Measurements from ENCODE around the gene MLST8.

MLST8 gene

GRCh38 chr16:2172688-2173335 is 32.4 kb upstream of the MLST8 start:
- FAIRE-seq: no peak

GRCh38 chr16:2173366-2173765 is 31.9 kb upstream of the MLST8 start:
- DNase-seq (ENCODE audit: insufficient read length, low spot score): no peak
- no peak for FAIRE-seq

More at GRCh38 chr16:2172688-2173335, 32.4 kb upstream of the MLST8 start:
- no peak for DNase-seq (ENCODE audit: insufficient read length, low spot score)

- FAIRE-seq (no peak), DNase-seq (ENCODE audit: insufficient read length, low spot score) (no peak)
These were observed 31.3 kb upstream of the MLST8 start for GRCh38 chr16:2173916-2174315.

- no peak for FAIRE-seq
- DNase-seq (ENCODE audit: insufficient read length, low spot score): no peak
These were observed 30.7 kb upstream of the MLST8 start for GRCh38 chr16:2174396-2175131.

- no peak for DNase-seq (ENCODE audit: insufficient read length, low spot score)
- FAIRE-seq: no peak
These were observed 29.8 kb upstream of the MLST8 start for GRCh38 chr16:2175454-2175853.

GRCh38 chr16:2176047-2176446 is 29.2 kb upstream of the MLST8 start:
- DNase-seq (ENCODE audit: insufficient read length, low spot score): no peak
- FAIRE-seq: no peak

- DNase-seq (ENCODE audit: insufficient read length, low spot score): no peak
- FAIRE-seq: no peak
These were observed 28.2 kb upstream of the MLST8 start for GRCh38 chr16:2177101-2177500.

DNA sequence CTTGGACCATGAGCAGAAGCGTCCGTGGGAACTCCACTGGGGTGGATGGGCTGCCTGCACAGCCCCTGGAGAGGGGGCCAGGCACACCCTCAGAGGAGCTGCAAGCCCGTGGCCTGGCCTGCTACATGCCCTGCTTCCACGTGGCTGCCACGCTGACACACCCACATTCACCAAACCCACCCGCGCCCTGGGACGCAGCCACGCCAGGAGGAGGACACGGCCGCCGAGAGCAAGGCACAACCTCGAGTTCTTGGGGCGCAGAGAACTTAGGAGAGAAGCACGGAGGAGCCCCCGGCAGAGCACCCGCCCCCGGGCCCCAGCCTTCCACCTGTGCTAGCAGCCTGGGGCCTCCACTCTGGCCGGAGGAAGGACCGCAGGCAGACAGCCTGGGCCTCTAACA is 27.7 kb upstream of the MLST8 start:
- FAIRE-seq (no peak), DNase-seq (ENCODE audit: insufficient read length, low spot score) (no peak)

DNA sequence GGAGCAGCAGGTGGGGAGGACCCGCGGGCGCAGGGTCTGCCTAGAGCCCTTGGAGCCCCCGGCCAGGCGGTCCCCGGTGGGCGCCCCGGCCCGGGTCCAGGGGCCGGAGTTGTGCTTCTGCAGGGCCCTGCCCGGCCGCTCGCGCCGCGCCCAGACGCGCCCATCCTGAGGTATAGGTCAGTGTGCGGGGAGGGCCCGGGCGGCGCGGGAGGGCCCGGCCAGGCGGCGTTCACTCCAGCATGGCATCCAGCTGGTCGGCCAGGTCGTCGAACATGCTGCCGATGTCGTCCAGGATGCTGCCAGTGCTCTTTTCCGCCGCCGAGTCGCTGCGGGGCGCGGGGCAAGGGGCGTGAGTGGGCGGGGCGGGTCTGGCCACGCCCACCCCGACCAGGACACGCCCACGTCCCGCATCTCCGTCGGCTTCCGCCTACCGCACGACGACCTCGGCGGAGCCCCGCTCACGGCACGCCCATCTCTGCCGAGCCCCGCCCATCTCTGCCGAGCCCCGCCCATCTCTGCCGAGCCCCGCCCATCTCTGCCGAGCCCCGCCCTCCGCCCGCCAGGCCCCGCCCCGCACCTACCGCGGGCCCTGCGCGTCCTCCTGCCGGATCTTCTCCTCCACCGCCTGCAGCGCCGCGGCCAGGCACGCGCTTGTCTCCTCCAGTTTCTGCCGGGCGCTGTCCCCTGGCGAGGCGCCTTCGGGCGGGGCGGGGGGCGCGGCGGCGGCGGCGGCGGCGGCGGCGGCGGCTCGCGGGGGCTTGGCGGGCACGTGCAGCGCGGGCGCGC is 26.7 kb upstream of the MLST8 start:
- no peak for FAIRE-seq
- no peak for DNase-seq (ENCODE audit: insufficient read length, low spot score)

GRCh38 chr16:2179107-2179501 is 26.1 kb upstream of the MLST8 start:
- FAIRE-seq (no peak), DNase-seq (ENCODE audit: insufficient read length, low spot score) (no peak)

GRCh38 chr16:2179576-2179975 is 25.7 kb upstream of the MLST8 start:
- DNase-seq (ENCODE audit: insufficient read length, low spot score) (no peak), FAIRE-seq (no peak)

- DNase-seq (ENCODE audit: insufficient read length, low spot score): no peak
- no peak for FAIRE-seq
These were observed 24.8 kb upstream of the MLST8 start for GRCh38 chr16:2180461-2180860.

GRCh38 chr16:2180962-2181923 is 24.0 kb upstream of the MLST8 start:
- FAIRE-seq: no peak
- DNase-seq (ENCODE audit: insufficient read length, low spot score): no peak

DNA sequence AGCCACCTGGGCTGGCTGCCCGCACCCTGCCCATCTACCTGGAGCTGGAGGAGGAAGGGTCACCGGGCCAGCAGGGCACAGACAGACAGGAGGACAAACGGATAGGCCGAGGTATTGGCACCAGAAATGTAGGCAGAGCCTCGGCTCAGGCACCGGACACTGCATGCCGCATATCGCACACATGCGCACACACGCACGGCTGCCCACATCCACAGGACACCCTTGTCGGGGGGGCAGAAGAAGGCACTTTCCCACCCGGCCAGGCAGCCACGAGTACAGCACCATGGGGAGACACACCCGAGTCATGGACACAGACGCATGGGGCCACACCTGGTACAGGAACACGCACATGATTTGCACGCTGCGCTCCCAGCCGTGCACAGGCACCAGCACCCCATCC is 23.3 kb upstream of the MLST8 start:
- DNase-seq (ENCODE audit: insufficient read length, low spot score) (no peak), FAIRE-seq (no peak)

DNA sequence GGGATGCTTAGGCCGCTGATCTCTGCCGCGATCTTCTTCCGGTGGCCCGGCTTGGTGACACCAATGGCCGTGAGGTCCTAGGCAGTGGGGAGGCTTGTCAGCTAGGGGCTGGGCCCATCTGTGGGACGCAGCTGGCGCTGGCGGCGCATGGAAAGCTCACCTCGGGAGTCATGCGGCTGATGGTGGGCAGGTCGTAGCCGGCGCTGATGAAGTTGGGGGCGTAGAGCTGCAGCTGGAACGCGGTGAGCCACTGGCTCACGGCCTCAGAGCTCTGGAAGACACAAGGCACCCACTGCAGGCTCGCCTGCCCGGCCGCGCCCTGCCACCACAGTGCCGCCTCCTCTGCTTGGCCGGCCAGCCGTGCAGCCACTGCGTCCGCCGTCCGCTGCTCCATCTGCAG is 21.6 kb upstream of the MLST8 start:
- FAIRE-seq (no peak), DNase-seq (ENCODE audit: insufficient read length, low spot score) (no peak)

DNA sequence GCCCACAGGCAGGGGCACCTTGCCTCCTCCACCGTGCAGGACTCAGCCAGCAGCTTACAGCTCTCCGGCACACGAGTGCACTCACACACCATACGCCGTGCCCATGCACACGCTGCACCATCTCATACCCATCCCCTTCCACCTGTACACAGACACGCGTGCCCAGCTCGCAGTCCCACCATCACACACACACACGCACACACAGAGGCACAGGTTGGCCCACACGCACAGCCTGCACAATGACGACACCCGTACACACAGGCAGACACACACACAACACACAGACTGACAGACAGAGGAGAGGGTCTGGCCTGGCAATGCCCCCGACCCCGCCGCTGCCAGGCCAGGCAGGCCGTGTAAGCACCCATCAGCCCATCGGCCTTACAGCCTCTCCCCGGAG is 20.9 kb upstream of the MLST8 start:
- DNase-seq (ENCODE audit: insufficient read length, low spot score): no peak
- peak; percentile 20 for FAIRE-seq

DNA sequence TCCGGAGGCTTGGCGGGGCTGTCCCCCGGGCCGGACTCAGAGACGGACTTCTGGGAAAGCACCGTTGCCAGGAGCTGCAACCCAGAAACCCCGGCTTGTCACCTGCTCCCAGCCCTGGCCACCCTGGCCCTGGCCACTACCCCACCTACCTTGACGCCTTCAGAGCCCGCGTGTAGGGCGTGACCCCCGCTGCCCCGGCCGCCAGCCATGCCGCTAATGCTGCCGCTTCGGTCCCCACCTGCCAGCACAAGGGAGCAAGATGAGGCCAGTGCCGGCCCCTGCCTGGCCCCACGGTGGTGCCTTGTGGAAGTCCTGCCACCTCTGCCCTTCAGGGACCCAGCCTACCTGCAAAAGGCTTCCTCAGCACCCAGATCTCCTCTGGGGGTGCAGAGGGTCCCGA is 20.3 kb upstream of the MLST8 start:
- FAIRE-seq: no peak
- DNase-seq (ENCODE audit: insufficient read length, low spot score): no peak

DNA sequence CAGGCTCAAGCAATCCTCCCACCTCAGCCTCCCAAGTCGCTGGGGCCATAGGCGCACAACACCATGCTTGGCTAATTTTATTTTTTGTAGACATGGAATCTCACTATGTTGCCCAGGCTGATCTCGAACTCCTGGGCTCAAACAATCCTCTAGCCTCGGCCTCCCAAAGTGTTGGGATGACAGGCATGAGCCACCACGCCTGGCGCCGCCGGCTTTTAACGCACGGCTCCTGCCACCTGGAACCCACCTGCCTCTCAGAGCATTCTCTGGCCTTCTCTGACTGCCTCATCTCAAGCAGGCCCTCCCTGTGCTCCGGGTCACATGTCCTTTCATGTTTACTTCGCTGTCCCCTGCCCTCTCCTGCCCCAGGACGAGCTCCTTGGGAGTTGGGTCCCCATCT is 19.2 kb upstream of the MLST8 start:
- DNase-seq (ENCODE audit: insufficient read length, low spot score) (no peak), FAIRE-seq (no peak)

GRCh38 chr16:2186505-2186904 is 18.7 kb upstream of the MLST8 start:
- DNase-seq (ENCODE audit: insufficient read length, low spot score) (no peak), FAIRE-seq (no peak)

GRCh38 chr16:2187212-2187611 is 18.0 kb upstream of the MLST8 start:
- no peak for FAIRE-seq
- DNase-seq (ENCODE audit: insufficient read length, low spot score): no peak

DNA sequence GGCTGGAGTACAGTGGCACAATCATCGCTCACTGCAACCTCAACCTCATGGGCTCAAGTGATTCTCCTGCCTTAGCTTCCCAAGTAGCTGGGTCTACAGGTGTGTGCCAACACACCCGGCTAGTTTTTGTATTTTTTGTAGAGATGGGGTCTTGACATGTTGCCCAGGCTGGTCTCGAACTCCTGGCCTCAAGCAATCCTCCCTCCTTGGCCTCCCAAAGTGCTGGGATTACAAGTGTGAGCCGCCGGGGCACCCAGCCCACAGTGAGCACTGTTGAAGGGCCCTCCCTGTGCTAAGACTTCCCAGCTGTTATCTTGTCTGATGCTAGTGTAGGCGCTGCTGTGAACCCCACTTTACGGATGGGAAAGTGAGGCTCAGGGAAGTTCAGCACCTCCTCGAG is 16.9 kb upstream of the MLST8 start:
- no peak for FAIRE-seq
- no peak for DNase-seq (ENCODE audit: insufficient read length, low spot score)

Measured in HTR-8/SVneo (cell line).